Measurements from ENCODE around the gene IARS1. TPM values are rescaled to one million over a fixed set of nuclear protein-coding genes. Genes with fewer than 3 reads are reported as not detected.

Gene IARS1
- 258 TPM for polyA plus RNA-seq (2013, experiment 1 of 2; ENCODE audit: insufficient read length)
- polyA plus RNA-seq (2013, experiment 2 of 2; ENCODE audit: insufficient read length) = 279 TPM

DNA sequence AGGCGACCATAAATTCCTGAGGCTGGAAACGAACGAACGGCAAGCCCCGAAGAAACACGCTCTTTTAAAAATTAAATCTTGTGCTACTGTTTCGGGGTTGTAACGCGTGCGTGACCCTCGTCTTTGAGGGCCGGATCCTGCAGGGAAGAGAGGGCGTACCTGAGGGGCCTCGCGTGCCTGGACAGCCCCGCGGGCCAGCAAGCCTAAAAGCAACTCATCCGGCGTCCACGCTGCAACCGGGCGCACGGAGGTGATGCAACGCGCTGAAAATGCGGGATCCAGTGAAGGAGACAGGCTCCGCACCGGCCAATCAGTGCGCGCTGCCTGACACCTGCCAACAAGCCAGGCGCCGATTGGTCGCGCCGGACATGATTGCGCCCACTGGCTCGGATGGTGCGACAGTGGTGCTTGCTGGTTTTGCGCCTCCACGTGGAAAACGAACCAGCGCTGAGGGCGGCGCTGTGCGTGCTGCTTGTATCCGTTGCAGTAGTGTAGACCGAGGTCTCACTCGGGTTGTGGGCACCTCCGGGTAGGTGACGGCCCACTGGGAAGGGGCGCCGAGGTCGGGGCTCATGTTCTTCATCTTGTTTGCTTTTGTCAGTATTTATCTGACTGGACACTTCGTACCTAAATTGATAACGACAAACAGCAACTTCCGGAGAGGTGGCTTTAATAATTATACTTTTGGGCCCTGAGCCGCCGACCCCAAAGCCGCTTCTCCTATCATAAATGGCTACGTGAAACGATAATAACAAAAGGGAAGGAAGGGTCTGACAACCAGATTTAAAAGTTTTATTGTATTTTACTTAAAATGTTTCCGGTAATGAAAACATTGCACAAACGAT, at the start of gene IARS1:
Gene IARS1 (minus strand): TSS at position 246 of the 845 bp plus-strand sequence. CDS start 4,278 bp downstream, outside the sequence.
- peak; percentile 99 for DNase-seq

DNA sequence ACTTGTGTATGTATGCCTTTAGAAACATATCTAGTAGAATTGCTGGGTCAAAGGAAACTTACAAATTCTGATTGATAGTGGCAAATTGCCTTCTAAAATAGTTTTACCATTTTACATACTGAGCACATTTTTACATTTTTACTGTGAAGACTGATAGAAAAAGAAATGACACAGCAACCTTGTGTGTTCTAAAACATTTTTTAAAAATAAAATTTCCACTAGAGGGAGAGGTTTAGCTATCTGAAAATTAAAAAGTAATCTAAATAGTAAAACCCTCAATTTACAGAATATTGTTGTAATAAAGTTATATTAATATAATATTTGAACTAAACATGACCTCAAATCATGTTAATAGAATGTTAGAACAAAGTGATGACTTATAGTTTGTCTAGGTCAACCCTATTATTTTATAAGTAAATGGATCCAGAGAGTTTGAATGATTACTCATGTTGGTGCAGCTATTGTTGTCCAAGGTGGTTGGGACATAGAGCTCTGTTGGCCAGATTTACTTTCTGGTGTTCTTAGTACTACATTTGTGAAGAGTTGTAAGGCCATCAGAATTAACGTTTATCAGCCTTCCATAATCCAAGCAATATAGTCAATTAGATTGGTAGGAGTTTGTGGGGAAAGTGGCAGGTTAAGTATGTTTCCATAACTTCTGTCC, 49.5 kb upstream of the IARS1 start:
- peak; percentile 14 for DNase-seq

GRCh38 chr9:92341578-92341977, 48.1 kb upstream of the IARS1 start:
- DNase-seq = no peak

- no peak for DNase-seq
Observed at GRCh38 chr9:92333282-92333634, 39.8 kb upstream of the IARS1 start.

DNA sequence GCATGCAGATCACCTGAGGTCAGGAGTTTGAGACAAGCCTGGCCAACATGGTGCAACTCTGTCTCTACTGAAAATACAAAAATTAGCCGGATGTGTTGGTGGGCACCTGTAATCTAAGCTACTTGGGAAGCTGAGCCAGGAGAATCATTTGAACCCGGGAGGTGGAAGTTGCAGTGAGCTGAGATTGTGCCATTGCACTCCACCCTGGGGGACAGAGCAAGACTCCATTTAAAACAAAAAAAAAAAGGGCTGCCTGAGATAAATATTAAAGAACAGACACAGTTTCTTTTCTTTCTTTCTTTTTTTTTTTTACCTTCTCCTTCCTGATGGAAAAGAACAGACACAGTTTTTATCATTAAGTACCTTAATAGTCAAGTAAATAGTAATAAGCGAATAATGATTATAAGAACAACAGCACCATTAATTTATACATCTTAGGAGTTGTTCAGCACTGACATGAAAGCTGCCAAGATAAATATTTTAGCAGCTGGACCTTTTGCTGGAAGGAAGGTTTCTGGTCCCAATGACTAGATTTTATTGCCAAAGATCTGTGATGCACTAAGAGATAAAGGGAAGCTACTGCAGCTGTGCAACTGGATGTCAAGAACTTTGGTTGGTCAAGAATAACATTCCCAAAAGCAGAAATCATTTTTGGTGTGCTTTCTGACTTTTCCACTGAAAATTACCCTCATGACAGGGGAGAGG, 39.2 kb upstream of the IARS1 start:
- DNase-seq = no peak

- peak; percentile 60 for DNase-seq
Observed at GRCh38 chr9:92328225-92328624, 34.7 kb upstream of the IARS1 start.

DNA sequence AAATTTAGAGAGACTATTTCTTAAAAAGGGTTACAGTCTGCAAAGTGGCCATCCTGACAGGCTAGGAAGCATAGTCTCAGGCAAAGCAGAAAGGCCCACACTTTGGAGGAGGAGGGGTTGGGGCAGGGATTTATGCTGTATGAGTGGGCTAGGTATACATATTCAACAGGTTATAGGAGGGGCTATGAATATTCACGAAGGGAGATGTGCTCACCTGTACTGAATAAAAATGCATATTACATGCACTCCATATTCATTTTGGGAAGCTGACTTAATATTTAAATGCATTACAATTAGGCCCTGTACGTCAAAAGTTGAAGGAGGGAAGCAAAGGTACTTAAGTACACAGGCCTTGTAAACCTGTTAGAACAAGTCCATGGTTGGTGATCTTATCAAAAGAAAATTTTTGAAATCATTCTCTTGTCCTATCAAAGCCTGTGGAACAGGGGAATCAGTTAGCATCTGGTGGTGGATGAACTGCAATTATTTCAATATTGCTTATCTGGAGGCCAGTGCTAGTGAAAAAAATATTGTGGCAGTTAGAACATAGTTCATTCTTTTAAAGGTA, 33.9 kb upstream of the IARS1 start:
- no peak for DNase-seq

GRCh38 chr9:92325991-92326500, 32.5 kb upstream of the IARS1 start:
- no peak for DNase-seq

DNA sequence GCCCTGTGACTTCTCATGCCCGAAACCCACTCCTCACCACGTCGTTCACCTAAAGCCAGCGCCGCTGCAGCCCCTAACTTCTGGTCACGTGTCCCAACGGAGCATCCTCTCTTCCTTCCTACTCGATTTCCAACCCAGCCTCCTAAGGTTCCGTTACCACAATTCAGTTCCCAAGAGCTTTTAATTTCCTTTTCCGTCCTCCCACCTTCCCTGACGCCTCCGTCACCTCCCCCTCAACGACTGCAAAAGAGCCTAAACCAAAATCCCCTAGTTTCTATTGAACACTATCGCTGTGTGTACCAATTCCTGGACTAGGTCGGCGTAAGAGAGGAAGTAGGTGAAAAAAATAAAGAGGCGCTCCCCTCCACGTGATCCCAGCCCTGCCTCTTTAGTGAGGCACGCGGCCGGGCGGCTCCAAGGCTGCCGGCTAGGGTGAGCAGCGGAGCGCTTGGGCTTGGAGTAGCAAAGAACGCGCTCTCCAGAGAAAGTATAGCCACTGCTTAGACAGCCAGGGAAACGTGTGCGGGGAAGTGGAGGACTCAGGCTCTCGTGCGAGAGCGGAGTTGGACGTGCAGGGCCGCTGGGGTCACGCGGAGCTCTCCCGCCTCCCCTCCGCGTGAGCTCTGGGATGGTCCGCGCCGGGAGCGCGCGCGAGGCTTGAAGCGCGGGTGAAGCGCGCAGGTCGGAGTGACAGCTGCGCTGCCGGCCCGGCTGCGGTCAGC, 31.9 kb upstream of the IARS1 start, which contains the start of the genes CENPP and NOL8:
Gene CENPP (plus strand): TSS at position 685 of the 722 bp plus-strand sequence.
Gene NOL8 (minus strand): TSS at position 82 of the 722 bp plus-strand sequence. CDS start 1,189 bp downstream, outside the sequence.
- DNase-seq = peak; percentile 89

DNA sequence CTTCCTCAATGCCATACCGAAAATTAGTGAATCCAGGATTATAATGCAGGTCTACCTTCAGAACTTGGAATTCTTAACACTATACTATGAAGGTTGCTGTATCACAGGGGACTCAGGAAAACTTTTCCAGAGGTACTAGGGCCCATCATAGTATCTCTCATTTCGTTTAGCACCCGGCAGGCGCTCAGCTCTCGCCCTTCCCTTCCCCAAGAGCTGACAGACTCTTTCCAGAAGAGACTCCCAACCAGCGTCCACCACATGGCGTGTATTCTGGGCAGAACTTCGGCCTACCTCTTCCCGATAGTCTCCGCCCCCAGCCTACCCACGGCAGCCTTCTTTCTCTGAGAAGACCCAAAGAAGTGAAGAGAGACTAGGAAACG, 31.4 kb upstream of the IARS1 start:
- no peak for DNase-seq

DNA sequence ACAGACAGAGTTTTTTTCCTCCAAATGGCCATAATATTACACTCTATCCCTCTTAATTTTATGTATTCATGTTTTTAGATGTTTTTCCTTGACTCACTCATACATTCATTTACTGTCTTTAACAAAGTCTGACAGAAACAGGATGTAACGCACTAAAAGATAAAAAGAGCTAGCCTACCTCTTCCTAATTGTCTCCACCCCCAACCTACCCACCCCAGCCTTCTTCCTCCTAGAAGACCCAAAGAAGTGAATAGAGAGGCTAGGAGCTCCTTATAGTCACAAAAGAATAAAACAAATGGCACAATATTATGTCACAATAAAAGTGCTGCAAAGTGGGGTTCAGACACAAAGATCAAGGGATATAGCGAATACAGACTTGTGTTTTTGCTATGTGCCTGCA, 30.9 kb upstream of the IARS1 start:
- no peak for DNase-seq

DNA sequence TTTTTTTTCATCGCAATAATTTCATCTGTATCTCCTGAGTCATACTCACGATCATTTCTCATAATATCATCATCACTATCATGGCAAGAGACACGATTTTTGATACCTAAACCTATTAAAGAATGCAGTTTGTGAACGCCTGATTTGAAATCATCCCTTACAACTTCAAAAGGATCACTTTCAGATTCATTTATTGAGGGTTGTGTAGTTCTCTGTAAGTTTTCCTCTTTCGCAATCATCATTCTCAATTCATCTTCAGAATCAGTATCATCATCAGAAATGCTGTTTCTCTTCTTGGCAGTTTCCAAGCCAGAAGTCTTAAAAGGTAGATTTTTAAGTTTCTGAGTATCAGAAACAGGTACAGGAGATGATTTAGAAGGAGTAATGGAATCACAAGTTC, 22.0 kb upstream of the IARS1 start:
- no peak for DNase-seq

DNA sequence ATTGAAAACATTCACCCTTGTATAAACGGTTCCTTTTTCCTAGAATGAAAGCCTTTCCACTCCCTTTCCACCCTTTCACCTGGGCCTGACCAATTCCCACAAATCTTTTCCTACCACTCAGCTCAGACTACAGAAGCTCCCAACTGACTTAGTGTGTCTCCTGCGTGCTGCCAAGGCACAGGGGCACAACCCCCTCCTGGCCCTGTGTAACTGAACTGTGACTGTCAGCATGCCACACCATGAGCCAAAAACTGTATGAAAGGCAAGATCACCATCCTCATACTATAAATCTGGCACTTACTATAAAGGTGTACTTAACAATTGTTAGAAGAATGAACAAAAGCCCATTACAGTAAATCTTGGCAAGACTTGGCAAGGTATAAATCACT, 20.1 kb upstream of the IARS1 start:
- no peak for DNase-seq

GRCh38 chr9:92312887-92313623, 19.6 kb upstream of the IARS1 start:
- no peak for DNase-seq

DNA sequence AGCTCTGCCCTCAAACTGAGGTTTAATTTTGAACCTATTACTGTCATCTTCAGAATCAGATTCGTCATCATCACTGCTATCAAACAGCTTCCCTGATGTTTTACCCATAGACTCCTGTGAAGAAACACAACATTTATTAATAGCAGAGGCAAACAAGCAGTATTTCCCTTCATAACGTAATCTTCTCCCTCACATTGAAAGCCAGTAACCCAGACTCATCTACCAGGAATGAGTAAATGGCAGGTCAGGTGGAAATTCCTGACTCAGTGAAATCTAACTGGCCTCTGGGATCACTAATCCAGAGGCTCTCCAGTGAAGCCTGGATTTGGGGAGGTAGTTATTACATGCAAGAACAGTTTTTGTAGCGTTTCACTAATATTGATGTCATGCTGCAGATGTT, 17.1 kb upstream of the IARS1 start:
- no peak for DNase-seq

DNA sequence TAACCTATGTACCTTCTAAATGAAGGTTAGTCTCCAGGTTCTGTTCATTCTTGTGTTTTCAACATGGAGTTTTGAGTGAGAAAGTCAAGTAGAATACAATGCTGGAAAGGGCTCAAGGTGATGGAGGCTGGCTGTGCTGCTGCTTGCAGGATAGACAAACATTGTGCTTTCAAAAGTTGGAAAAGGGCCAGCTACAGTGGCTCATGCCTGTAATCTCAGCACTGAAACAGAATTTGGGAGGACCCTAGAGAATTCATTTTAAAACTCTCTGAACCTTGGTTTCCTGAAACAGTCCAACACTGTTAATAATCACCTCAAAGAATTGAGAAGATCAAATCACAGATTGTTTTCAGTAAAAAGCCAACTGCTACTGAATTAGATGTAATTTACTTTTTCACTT, 15.4 kb upstream of the IARS1 start:
- no peak for DNase-seq

- no peak for DNase-seq
Observed at GRCh38 chr9:92300936-92301335, 7.4 kb upstream of the IARS1 start.

DNA sequence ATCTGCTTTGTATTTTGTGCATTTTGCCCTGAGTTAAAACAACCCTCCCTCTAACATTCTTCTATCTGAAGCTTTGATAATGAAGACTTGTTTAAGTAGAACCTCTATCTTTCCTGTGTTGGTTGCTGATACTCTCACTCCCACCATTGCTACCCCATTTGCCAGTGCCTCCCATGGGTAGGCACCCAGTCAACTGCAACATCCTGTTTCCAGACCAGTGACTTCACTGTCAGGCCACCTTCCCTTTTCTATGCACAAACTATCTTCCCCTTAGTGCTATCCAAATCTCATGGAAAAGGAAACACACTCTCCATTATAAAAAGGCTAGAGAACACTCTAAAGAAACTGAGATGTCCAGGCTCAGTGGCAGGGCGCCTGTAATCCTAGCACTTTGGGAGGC, 5.6 kb upstream of the IARS1 start:
- DNase-seq = no peak

DNA sequence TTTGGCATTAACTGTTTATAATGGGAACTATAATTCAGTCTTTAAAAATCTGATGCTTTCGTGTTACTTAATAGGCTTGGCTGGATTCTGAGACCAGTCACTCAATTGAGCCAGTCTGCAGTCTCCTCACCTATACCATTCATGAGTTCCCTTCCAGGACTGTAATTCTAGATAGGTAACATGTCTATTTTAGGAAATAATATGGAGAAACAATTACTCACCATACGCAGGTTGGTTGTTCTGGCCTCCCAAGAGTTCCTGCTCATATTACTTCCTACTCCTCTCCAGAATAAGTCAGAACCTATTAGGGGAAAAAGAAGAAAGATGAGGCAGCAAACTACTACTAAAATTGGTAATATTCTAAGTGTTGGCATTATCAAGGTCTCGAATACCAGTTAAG, 4.5 kb upstream of the IARS1 start:
- no peak for DNase-seq

GRCh38 chr9:92297611-92298010, 4.1 kb upstream of the IARS1 start:
- no peak for DNase-seq

DNA sequence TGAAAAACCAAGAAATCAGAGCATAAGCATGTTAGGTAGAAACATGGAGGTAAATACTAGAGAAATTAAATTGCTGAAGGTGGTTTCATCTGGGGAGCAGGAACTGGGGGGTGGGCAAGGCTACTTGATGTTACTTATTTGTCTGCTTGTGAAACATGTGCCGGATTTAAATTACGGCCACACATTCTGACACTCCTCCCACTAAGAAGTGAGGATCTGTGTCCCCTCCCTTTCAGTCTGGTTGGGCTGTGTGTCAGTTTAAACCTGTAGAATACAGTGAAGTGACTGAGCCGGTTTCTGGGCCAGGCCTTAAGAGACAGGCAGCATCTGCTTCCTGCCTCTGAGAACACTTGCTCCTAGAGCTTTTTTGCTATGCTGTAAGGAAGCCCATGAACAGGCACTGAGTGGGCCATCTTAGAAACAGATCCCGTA, 2.3 kb upstream of the IARS1 start:
- DNase-seq = no peak

Measured in fibroblast of skin of scalp (primary cell).